HG02798 (cell line): ENCODE results near the gene PON3.
"Not testable (repeated sequence)": the region's sequence is repeated elsewhere in the genome, so short reads cannot be mapped to it uniquely, and the experiment has no call there.

ENCODE experiments used
- ATAC-seq: cut with Tn5 transposase; IDR thresholded peaks from one replicate; pipeline ENCODE4 v1.9.1; 2021; ENCODE audit warnings: mild to moderate bottlenecking; ENCODE audit not compliant: unreplicated experiment, poor library complexity

PON3 gene

GRCh38 chr7:95421000-95421846 lies 25.0 kb upstream of the PON3 start:
- peak; percentile 30 for ATAC-seq

- no peak for ATAC-seq
Measured at GRCh38 chr7:95412075-95412474, 15.9 kb upstream of the PON3 start.

DNA sequence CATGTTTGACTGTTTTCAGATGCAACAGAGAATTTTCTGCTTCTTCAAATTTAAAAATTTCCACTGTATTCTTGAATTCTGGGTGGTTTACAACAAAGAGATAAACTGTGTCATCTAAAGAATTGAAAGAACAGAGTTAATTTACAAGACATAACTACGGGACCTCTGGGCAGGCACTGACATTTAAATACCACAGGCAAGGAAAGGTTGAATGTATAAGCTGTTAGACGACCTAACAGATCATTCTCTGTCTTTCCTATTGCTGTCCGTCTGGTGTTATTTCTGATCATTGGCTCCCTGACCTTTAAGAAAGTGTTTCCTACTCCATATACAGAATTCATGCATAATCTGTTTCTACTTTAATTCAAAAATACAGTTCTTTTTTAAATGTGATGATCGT lies 15.5 kb upstream of the PON3 start:
- no peak for ATAC-seq

DNA sequence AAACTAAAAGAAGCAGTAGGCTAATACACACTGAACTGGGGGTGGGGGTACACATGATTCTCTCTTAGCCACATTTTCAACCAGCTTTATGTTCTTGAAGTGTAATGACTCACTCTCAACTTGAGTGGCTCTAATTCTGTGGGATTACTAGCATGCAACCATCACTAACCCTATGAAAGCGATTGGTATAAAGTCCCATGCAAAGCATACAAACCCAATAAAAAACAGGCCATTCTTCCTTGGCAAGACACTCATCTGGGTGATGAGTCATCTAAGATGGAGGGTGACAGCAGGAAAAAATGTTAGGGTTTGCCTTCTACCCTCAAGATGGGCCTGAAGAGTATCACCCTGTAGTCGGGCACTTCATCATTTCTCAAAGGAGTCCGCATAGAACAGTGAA lies 14.9 kb upstream of the PON3 start:
- ATAC-seq, result no peak

DNA sequence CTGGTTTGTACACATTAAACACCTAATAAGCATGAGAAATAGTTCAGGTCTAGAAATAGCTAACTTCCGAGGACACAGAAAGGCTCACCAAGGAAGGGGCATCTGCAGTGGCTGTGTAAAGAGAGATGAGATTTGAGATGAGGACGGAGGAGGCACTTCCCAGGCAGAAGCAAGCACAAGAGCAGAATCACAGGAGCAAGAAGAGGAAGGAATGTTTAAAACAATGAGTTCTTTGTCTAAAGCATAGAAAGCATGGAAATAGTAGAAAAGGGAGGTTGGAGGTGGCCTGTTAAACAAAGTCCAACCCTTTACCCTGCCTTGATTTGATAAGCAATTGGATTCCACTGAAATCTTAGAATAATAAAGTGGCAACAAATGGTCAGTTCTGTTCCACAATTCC lies 11.6 kb upstream of the PON3 start:
- ATAC-seq, result no peak

- no peak for ATAC-seq
Measured at GRCh38 chr7:95405800-95406199, 9.6 kb upstream of the PON3 start.

DNA sequence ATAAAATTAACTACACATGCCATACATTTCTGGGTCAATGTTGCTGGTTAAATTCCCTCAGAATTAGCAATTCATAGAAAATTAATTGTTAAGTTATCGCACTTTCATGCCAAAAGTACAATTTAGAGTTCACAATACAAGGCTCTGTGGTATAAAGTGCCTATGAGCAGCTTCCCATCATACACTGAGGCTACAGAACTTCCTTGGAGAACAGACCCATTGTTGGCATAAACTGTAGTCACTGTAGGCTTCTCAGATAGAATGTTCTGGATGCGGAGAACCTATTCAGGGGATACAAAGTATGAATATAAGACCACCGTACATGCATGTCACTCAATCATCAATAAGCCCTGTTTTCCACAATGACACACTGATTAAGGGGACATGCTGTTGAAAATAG lies 9.0 kb upstream of the PON3 start:
- no peak for ATAC-seq

- ATAC-seq, result no peak
Measured at GRCh38 chr7:95404316-95404865, 8.2 kb upstream of the PON3 start.

DNA sequence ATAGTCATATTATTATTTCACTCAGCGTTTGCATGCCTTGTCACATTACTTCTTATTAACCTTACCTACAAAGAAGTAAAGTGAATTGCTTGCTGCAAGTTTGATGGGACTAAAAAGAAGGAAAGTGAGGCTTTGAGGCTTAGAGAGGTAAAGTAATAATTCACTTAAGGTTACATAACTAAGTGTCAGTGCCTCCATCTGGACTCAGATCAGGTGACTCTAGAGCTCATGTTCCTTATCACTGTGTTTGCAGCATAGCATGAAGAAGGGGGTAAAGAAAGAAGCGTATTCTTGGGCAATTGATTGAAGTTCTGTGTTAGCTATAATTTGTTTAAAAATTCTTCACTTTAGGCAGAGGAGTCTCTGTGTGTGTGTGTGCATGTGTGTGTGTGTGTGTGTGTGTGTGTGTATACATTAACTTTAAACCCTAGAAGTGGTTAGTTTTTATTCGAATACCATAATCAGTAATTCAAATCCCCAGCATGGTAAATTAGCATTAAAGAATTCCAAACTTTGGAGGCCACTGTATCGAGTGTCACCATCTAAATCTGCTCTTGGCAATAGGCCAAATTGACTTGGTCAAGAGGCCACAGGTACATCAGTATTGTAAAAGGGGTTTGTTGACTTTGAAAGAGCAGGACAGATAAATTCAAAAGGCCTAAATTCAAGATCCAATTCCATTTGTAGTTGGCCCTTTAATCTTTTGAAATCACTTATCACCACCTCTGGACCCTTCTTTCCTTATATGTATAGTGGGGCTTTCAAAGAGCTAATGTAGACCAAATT lies 2.2 kb upstream of the PON3 start:
- ATAC-seq, result no peak

- ATAC-seq, result no peak
Measured at GRCh38 chr7:95397381-95397780, 1.2 kb upstream of the PON3 start.

DNA sequence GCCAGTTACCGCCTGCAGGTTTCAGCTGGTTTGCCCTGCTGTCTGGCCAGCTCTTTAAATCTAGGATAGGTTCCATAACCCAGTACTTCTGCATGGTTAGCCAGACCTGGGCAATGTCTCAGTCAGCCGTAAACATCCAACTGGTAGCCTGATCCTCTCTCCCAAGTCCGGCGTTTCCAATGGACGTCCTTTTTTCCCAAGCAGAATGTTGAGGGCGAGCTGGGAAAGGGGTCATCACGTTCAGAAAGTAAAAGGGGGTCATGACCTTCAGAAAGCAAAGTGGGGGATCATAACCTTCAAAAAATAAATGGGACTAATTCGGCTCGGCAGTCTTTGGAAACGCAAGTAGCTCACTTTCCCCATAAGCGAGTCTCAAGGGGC lies 430 bp downstream of the PON3 start:
- no peak for ATAC-seq

DNA sequence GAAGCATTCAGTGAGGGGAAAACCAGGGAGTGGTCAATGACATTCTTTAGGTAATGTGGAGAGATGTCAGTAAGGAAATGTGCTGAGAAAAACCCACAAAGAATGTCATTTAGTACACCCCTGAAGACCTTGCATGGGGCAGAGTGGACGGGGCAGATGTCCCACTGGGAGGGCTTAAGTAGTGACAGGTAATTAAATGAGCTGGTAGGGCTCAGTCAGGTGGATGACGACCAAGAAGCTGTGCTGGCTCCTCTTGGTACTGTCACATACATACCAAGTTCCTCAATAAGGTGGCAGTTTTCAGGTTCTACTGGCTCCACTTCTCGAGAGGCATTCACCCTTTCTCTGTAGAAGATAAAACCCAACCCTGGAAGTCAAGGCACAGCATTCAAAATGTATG lies 1.8 kb downstream of the PON3 start:
- ATAC-seq, result no peak

DNA sequence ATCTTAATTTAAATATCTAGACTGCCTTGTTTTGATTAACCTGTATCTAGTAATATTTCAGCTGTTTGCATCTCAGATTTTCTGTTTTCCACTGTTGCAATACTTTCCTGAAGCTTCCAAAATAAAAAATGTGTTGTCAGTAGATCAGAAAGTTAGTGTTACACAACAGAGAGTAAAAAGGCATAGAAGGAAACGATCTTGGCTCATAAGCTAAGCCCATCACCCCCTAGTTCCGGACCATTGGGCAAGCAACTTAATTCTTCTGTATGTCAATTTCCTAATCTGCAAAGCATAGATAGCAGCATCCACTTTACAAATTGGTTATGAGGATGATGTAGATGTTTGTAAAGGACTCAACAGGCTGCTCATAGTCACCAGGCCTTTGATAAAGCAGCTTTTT lies 4.4 kb downstream of the PON3 start:
- ATAC-seq, result no peak

GRCh38 chr7:95389516-95389915 lies 6.7 kb downstream of the PON3 start:
- no peak for ATAC-seq

GRCh38 chr7:95379457-95379856 lies 16.7 kb downstream of the PON3 start:
- not testable (repeated sequence) for ATAC-seq

- ATAC-seq, result no peak
Measured at GRCh38 chr7:95376632-95377400, 19.4 kb downstream of the PON3 start.

DNA sequence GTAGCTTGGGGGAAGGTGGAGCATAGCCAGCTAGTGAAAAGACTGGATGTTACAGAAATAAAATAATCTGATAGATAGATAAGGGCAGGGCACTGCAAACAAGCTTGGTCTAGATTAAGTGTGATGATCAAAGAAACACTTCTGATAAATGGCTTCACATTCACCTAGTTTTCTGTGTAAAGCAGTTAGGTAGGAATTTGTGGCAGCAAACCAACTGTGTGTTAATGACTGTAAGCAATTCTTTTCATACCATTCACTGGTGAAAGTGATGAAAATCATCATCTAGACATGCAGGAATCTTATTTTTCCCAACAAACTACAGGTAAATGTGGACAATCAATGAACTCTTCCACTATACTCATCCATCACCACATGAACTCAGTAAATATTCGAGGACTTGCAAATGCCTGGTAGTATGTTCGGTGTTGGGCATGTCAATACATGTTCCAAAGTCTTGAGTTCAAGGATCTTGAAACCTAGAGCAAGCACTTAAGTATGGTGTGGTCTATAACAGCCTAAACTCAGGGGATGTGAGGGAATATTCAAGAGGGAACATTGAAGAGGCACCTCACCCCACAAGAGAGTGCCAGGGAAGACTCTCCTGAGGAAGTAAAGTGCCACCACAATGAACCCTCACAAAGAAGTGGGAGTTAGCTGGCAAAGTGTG lies 20.5 kb downstream of the PON3 start:
- ATAC-seq, result no peak

DNA sequence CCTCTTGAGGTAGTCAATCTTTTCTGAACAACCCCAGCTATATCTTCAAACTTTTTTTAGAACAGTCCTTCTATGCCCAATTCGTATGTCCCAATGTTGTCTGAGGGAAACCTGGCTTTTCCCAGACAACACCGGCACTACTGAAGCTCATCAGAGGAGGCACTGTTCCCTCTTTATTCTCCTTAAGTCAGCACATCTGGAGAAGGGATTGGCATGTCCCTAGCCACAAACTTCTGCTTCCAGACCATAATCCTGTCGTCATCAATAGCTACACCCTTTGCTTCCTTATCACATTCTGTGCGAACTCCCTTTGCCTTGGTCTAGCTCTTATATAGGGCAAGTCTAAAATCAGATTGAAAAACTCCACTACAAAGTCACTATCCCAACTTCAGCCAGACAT lies 22.9 kb downstream of the PON3 start:
- ATAC-seq, result no peak

GRCh38 chr7:95368235-95368634 lies 27.9 kb downstream of the PON3 start:
- ATAC-seq, result no peak

DNA sequence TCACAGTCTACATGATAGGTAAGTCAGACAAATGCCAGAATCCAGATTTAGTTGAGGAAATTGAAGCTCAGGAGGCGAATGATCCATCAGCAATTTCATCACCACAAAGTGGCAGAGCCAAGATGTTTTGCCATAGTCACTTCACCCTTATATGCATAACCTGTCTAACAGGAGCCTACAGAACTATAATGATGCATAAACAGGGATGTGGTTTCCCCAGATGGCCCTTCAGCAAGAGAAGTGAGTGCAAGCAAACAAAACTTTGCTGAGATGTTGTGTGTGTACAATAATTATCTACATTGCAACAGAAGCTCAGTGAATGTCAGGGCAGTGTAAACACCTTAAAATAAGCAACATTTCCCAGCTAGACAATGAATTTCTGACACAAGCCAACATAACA lies 28.6 kb downstream of the PON3 start:
- no peak for ATAC-seq
